Liver (tissue), 9 donors: ENCODE results near the gene OR2H1. TPM values are rescaled to one million over a fixed set of nuclear protein-coding genes. Genes with fewer than 3 reads are reported as not detected.

ENCODE experiments used
- DNase-seq: peaks from one replicate; pipeline ENCODE4 v3.0.0-alpha.2; 2017; ENCODE audit warnings: low spot score
- H3K27ac ChIP-seq, 2 donors: one replicate each; pipeline ENCODE4 v1.7.0; 2013; ENCODE audit warnings: inconsistent platforms in 2 of 2, low read length in 2 of 2, control low read depth in 1 of 2, low read depth in 1 of 2, mild to moderate bottlenecking in 1 of 2
- H3K27me3 ChIP-seq, 4 donors: one replicate each; pipeline versions ENCODE4 v1.6.1 to v1.7.0; 2013; ENCODE audit warnings: low read length in 3 of 4, inconsistent platforms in 1 of 4, mild to moderate bottlenecking in 1 of 4, moderate library complexity in 1 of 4; ENCODE audit not compliant: control insufficient read depth in 4 of 4, insufficient read depth in 4 of 4
- H3K36me3 ChIP-seq, 4 donors: one replicate each; pipeline versions ENCODE4 v1.6.1 to v1.7.0; 2013; ENCODE audit warnings: low read length in 3 of 4, mild to moderate bottlenecking in 3 of 4, low read depth in 1 of 4, moderate library complexity in 1 of 4; ENCODE audit not compliant: control insufficient read depth in 4 of 4, insufficient read depth in 3 of 4
- H3K4me1 ChIP-seq, 4 donors: one replicate each; pipeline versions ENCODE4 v1.6.1 to v1.7.0; 2013; ENCODE audit warnings: low read length in 3 of 4, mild to moderate bottlenecking in 3 of 4, moderate library complexity in 1 of 4; ENCODE audit not compliant: control insufficient read depth in 4 of 4, insufficient read depth in 4 of 4
- H3K4me3 ChIP-seq, 3 donors: one replicate each; pipeline versions ENCODE4 v1.6.1 to v1.7.0; 2013; ENCODE audit warnings: low read length in 3 of 3, control low read depth in 1 of 3, low read depth in 1 of 3, mild to moderate bottlenecking in 1 of 3
- H3K9ac ChIP-seq, 2 donors: one replicate each; pipeline ENCODE4 v1.7.0; 2013; ENCODE audit warnings: low read length in 2 of 2, mild to moderate bottlenecking in 2 of 2, moderate library complexity in 2 of 2, control low read depth in 1 of 2, low read depth in 1 of 2
- H3K9me3 ChIP-seq, 4 donors: one replicate each; pipeline versions ENCODE4 v1.6.1 to v1.7.0; 2013; ENCODE audit warnings: low read length in 3 of 4; ENCODE audit not compliant: control insufficient read depth in 4 of 4
- EGR1 ChIP-seq, 2 donors: IDR thresholded peaks; 2 replicates each; pipeline ENCODE4 v1.6.1; 2016 to 2018; ENCODE audit warnings: antibody characterized with exemption in 2 of 2, low read depth in 2 of 2
- FOXA1 ChIP-seq: IDR thresholded peaks from 2 replicates; pipeline ENCODE4 v1.6.1; 2016; ENCODE audit warnings: antibody characterized with exemption
- FOXA2 ChIP-seq: IDR thresholded peaks from 2 replicates; pipeline ENCODE4 v1.6.1; 2016; ENCODE audit warnings: antibody characterized with exemption
- GABPA ChIP-seq, 2 donors: IDR thresholded peaks in 1 of 2; conservative IDR thresholded peaks in 1 of 2; 2 replicates each; pipeline ENCODE4 v1.6.1; 2016; ENCODE audit warnings: antibody characterized with exemption in 2 of 2, mild to moderate bottlenecking in 1 of 2, moderate library complexity in 1 of 2
- HNF4A ChIP-seq, 2 donors: conservative IDR thresholded peaks; 2 replicates each; pipeline ENCODE4 v1.6.1; 2016; ENCODE audit warnings: antibody characterized with exemption in 2 of 2, mild to moderate bottlenecking in 2 of 2
- HNF4G ChIP-seq: IDR thresholded peaks from 2 replicates; pipeline ENCODE4 v1.6.1; 2016; ENCODE audit warnings: antibody characterized with exemption
- NR2F2 ChIP-seq: IDR thresholded peaks from 2 replicates; pipeline ENCODE4 v1.6.1; 2016; ENCODE audit warnings: antibody characterized with exemption
- RAD21 ChIP-seq, 2 donors: IDR thresholded peaks; 2 replicates each; pipeline ENCODE4 v1.6.1; 2016; ENCODE audit warnings: antibody characterized with exemption in 2 of 2, mild to moderate bottlenecking in 2 of 2
- RXRA ChIP-seq, 2 donors: IDR thresholded peaks; 2 replicates each; pipeline ENCODE4 v1.6.1; 2017 to 2018; ENCODE audit warnings: antibody characterized with exemption in 2 of 2, mild to moderate bottlenecking in 1 of 2
- TAF1 ChIP-seq: conservative IDR thresholded peaks from 2 replicates; pipeline ENCODE4 v1.6.1; 2016; ENCODE audit warnings: antibody characterized with exemption, mild to moderate bottlenecking
- YY1 ChIP-seq: IDR thresholded peaks from 2 replicates; pipeline ENCODE4 v1.6.1; 2016; ENCODE audit warnings: antibody characterized with exemption, mild to moderate bottlenecking
- WGBS: extraction: QIAGEN DNeasy Blood & Tissue Kit; methylation state at CpG from one replicate; pipeline ENCODE4 v1.1.7; 2013; 5-methylcytosine and 5-hydroxymethylcytosine counted together
- polyA plus RNA-seq, 2 donors: library from polyadenylated mRNA; stranded (reverse) in 1 of 2; unstranded in 1 of 2; fragments of 200-250 nt in 1 of 2; fragments of >200 nt in 1 of 2; fragmentation: Nextera tagmentation in 1 of 2; extraction: Ambion mirVana in 1 of 2; gene quantifications; one replicate each; pipeline versions ENCODE4 v1.2.1 to v1.2.3, GENCODE V29; 2013 to 2015
- total RNA-seq, 2 donors: library from RNA; depleted of rRNA; stranded (reverse); fragments of >200 nt; gene quantifications; one replicate each; pipeline ENCODE4 v1.2.3, GENCODE V29; 2014
- TF ChIP-seq, protein P1 (sequence below): fragments of 150-350 bp; IDR thresholded peaks from 2 replicates; pipeline ENCODE4 v1.5.1; 2017; ENCODE audit warnings: improper control_type of control experiment, low read depth, low read length; ENCODE audit not compliant: missing input control
- TF ChIP-seq, protein P2 (sequence below): IDR thresholded peaks from 2 replicates; pipeline ENCODE4 v1.6.1; 2016; ENCODE audit warnings: antibody characterized with exemption
- TF ChIP-seq, protein P3 (sequence below): IDR thresholded peaks from 2 replicates; pipeline ENCODE4 v1.6.1; 2016; ENCODE audit warnings: antibody characterized with exemption
- TF ChIP-seq, protein P4 (sequence below): IDR thresholded peaks from 2 replicates; pipeline ENCODE4 v1.6.1; 2016; ENCODE audit warnings: antibody characterized with exemption, mild to moderate bottlenecking
- TF ChIP-seq, protein P5 (sequence below): IDR thresholded peaks from 2 replicates; pipeline ENCODE4 v1.6.1; 2016; ENCODE audit warnings: antibody characterized with exemption
- donor health status: healthy.
- donor health status: healthy.
- donor health status: healthy.
- donor health status: healthy.
- donor health status: healthy.

The OR2H1 gene
- total and polyA plus RNA-seq, 4 donors, result not detected

DNA sequence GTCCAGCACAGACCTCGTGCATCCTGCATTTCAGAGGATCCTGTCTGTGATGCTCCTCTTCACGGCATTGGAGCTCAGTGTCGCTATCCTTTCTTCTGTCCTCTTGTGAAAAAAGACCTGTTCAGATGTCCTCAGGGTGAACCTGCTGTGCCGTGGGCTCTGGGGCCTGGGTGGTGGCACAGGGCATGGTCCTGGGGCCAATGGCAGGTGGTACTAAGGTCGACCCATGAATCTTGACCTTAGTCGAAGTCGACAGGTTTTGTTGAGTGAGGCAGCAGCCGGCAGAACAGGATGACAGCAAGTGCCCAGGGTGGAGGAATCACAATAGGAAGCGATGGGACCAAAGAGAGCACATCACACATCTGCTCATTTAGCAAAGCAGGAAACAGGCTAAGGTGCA lies 52.8 kb downstream of the OR2H1 start (continued):
- TF ChIP-seq, protein P1, sequence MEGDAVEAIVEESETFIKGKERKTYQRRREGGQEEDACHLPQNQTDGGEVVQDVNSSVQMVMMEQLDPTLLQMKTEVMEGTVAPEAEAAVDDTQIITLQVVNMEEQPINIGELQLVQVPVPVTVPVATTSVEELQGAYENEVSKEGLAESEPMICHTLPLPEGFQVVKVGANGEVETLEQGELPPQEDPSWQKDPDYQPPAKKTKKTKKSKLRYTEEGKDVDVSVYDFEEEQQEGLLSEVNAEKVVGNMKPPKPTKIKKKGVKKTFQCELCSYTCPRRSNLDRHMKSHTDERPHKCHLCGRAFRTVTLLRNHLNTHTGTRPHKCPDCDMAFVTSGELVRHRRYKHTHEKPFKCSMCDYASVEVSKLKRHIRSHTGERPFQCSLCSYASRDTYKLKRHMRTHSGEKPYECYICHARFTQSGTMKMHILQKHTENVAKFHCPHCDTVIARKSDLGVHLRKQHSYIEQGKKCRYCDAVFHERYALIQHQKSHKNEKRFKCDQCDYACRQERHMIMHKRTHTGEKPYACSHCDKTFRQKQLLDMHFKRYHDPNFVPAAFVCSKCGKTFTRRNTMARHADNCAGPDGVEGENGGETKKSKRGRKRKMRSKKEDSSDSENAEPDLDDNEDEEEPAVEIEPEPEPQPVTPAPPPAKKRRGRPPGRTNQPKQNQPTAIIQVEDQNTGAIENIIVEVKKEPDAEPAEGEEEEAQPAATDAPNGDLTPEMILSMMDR, result no peak
- no peak for TF ChIP-seq RAD21 (IDR thresholded peaks at IDR 0.05)
- no peak for TF ChIP-seq YY1
- TF ChIP-seq HNF4A (conservative IDR thresholded peaks at IDR 0.05), result no peak

DNA sequence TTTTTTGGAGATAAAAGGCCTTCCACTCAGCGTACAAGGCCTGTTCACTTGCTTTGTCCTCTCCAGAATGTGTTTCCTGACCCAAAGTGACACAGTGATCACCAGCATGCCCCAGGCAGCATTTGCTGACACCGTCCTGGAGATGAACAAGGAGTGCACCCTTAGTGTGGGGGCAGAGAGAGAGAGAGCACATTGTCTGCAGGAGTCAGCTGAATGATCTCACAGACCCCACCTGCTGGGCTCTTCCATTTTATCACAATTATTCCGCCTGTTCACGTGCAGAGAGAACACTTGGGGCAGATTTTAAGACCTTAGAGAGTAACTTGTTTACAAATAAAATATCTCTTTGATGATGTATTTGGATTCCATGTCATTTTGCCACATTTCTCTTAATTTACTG lies 53.2 kb downstream of the OR2H1 start:
- Histone ChIP-seq H3K4me1 (no peaks in the 10 kb centered on the region), H3K9ac (no peak overlapping the region), H3K4me3 (no peak overlapping the region), H3K27ac (no peak overlapping the region), H3K36me3 (no peaks in the 10 kb centered on the region), H3K9me3 (peaks cover 0 to 3% (median 1%) of the 10 kb centered on the region in 4 donors), H3K27me3 (no peaks in the 10 kb centered on the region)
- 71% methylated on average over 4 of the region's 4 CpGs for WGBS
- TF ChIP-seq, protein P1, result no peak
- TF ChIP-seq GABPA (IDR thresholded peaks at IDR 0.05 in 1 of 2, conservative IDR thresholded peaks at IDR 0.05 in 1 of 2) (no peak), TAF1 (no peak), NR2F2 (no peak), FOXA1 (no peak), YY1 (no peak), FOXA2 (no peak), HNF4G (no peak), EGR1 (IDR thresholded peaks at IDR 0.05; ENCODE audit: low read depth in 2 of 2) (no peak), RXRA (IDR thresholded peaks at IDR 0.05) (no peak), HNF4A (conservative IDR thresholded peaks at IDR 0.05) (no peak)
- TF ChIP-seq, protein P2, sequence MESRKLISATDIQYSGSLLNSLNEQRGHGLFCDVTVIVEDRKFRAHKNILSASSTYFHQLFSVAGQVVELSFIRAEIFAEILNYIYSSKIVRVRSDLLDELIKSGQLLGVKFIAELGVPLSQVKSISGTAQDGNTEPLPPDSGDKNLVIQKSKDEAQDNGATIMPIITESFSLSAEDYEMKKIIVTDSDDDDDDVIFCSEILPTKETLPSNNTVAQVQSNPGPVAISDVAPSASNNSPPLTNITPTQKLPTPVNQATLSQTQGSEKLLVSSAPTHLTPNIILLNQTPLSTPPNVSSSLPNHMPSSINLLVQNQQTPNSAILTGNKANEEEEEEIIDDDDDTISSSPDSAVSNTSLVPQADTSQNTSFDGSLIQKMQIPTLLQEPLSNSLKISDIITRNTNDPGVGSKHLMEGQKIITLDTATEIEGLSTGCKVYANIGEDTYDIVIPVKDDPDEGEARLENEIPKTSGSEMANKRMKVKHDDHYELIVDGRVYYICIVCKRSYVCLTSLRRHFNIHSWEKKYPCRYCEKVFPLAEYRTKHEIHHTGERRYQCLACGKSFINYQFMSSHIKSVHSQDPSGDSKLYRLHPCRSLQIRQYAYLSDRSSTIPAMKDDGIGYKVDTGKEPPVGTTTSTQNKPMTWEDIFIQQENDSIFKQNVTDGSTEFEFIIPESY, result no peak
- TF ChIP-seq, protein P3, sequence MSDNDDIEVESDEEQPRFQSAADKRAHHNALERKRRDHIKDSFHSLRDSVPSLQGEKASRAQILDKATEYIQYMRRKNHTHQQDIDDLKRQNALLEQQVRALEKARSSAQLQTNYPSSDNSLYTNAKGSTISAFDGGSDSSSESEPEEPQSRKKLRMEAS, result no peak
- TF ChIP-seq, protein P4, sequence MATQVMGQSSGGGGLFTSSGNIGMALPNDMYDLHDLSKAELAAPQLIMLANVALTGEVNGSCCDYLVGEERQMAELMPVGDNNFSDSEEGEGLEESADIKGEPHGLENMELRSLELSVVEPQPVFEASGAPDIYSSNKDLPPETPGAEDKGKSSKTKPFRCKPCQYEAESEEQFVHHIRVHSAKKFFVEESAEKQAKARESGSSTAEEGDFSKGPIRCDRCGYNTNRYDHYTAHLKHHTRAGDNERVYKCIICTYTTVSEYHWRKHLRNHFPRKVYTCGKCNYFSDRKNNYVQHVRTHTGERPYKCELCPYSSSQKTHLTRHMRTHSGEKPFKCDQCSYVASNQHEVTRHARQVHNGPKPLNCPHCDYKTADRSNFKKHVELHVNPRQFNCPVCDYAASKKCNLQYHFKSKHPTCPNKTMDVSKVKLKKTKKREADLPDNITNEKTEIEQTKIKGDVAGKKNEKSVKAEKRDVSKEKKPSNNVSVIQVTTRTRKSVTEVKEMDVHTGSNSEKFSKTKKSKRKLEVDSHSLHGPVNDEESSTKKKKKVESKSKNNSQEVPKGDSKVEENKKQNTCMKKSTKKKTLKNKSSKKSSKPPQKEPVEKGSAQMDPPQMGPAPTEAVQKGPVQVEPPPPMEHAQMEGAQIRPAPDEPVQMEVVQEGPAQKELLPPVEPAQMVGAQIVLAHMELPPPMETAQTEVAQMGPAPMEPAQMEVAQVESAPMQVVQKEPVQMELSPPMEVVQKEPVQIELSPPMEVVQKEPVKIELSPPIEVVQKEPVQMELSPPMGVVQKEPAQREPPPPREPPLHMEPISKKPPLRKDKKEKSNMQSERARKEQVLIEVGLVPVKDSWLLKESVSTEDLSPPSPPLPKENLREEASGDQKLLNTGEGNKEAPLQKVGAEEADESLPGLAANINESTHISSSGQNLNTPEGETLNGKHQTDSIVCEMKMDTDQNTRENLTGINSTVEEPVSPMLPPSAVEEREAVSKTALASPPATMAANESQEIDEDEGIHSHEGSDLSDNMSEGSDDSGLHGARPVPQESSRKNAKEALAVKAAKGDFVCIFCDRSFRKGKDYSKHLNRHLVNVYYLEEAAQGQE, result no peak
- TF ChIP-seq, protein P5, sequence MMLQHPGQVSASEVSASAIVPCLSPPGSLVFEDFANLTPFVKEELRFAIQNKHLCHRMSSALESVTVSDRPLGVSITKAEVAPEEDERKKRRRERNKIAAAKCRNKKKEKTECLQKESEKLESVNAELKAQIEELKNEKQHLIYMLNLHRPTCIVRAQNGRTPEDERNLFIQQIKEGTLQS, result no peak
- DNase-seq, result peak; percentile 16
